ENCODE data around the gene CNPPD1.

GRCh38 chr2:219199470-219200211 is 22.9 kb upstream of the CNPPD1 start:
- TF ChIP-seq CTCF (IDR thresholded peaks at IDR 0.05) = no peak
- no peak for TF ChIP-seq ZFX (IDR thresholded peaks at IDR 0.05; ENCODE audit: borderline replicate concordance)
